ENCODE results near the gene PDE4B. TPM values are rescaled to one million over a fixed set of nuclear protein-coding genes. Genes with fewer than 3 reads are reported as not detected.

PDE4B gene
- total and polyA plus RNA-seq, 9 donors: 14.7 to 25.6 (median 16.8) TPM

DNA sequence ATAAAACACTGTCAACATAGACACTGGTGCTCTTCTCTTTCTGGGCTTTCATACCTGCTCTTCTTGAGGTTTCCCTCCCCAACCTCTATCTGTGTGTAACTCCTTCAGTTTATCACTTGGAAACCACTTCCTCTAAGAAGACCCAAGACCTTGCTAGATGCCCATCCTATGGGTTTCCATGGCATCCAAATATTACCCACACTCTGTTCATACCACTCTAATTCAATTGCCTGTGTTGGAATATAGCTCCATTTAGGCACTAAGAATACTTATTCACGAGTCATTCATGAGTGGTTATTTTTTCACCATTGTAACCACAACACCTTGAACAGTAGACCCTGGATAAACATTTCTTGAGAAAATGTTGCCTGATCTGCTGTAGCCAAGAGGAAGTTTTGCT lies 510.1 kb downstream of the PDE4B start:
- Histone ChIP-seq H3K4me1 (ENCODE audit: control insufficient read depth, insufficient read depth, low read length) (peaks cover 2% of the 10 kb centered on the region), H3K36me3 (ENCODE audit: control insufficient read depth, insufficient read depth, low read length) (no peaks in the 10 kb centered on the region), H3K27me3 (ENCODE audit: control insufficient read depth, insufficient read depth, low read length) (no peaks in the 10 kb centered on the region), H3K4me3 (ENCODE audit: low read length) (no peak overlapping the region), H3K9me3 (replicated peaks; ENCODE audit: control insufficient read depth, low read depth, low read length) (no peaks in the 10 kb centered on the region), H3K27ac (ENCODE audit: low read length) (no peak overlapping the region)
- no peak for DNase-seq
- WGBS (ENCODE audit: insufficient coverage): no CpG with 5 or more reads among the region's 1 CpG

DNA sequence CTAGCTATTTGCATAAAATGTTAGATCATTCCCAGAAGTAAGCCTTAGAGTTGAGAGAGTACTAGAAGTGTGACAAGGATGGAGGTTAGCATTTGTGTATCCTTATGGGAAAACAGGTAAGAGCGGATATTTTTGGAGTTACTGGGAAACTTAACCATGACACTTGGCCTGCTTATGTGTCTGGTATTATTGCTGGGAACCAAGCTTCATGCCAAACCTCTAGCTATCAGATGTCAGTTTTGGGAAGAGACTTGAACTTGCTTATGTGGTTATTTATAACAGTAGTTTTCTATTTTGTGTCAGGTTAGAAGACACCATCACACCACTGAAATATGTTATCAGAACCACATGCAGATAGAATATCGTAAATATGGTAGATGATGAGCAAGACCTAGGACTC lies 511.0 kb downstream of the PDE4B start:
- Histone ChIP-seq H3K4me3 (ENCODE audit: low read length) (no peak overlapping the region), H3K27ac (ENCODE audit: low read length) (no peak overlapping the region), H3K4me1 (ENCODE audit: control insufficient read depth, insufficient read depth, low read length) (peaks cover 2% of the 10 kb centered on the region), H3K27me3 (ENCODE audit: control insufficient read depth, insufficient read depth, low read length) (no peaks in the 10 kb centered on the region), H3K36me3 (ENCODE audit: control insufficient read depth, insufficient read depth, low read length) (no peaks in the 10 kb centered on the region), H3K9me3 (replicated peaks; ENCODE audit: control insufficient read depth, low read depth, low read length) (no peaks in the 10 kb centered on the region)
- no peak for DNase-seq
- WGBS (ENCODE audit: insufficient coverage): 100% methylated on average over 1 of the region's 2 CpGs

DNA sequence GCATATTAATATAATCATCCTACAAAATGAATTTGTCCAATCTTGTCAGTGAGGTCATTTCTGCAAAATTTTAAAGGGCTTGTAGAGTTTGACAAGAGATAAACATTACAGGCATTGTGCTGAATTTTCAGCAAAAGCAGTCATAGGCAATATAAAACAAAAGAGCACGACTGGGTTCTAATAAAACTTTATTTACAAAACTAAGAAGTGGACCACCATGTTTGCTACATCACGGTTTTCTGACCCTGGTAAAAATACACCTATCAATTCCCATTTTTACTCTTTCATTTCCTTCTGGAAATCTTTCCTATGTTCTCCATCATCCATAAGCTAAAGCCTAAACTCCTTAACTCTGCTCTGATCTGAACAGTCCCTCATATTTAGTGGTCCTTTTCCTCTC lies 511.4 kb downstream of the PDE4B start:
- Histone ChIP-seq H3K36me3 (ENCODE audit: control insufficient read depth, insufficient read depth, low read length) (no peaks in the 10 kb centered on the region), H3K9me3 (replicated peaks; ENCODE audit: control insufficient read depth, low read depth, low read length) (no peaks in the 10 kb centered on the region), H3K4me1 (ENCODE audit: control insufficient read depth, insufficient read depth, low read length) (peaks cover 2% of the 10 kb centered on the region), H3K4me3 (ENCODE audit: low read length) (no peak overlapping the region), H3K27ac (ENCODE audit: low read length) (no peak overlapping the region), H3K27me3 (ENCODE audit: control insufficient read depth, insufficient read depth, low read length) (no peaks in the 10 kb centered on the region)
- DNase-seq: no peak
- WGBS (ENCODE audit: insufficient coverage): 100% methylated on average over 2 of the region's 2 CpGs

DNA sequence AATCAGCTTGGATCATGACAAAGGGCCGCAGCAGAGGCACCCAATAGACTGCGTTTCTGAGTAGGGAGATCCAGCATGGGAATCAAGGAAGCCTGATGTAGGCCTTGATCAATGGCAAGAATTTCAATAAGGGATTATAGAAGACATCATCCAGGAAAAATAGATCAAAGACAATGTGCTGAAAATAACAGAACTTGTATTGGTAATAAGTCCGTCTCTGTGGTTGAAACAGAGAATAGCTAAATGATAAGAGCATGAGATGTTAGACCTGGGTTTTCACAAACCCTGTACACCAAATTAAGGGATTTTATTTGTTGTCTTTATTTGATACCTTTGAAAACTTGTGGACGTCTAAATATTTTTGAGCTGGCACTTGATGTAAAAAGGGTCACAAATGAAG lies 513.2 kb downstream of the PDE4B start:
- peaks cover 2% of the 10 kb centered on the region for H3K4me1 ChIP-seq (ENCODE audit: control insufficient read depth, insufficient read depth, low read length)
- no peak overlapping the region for H3K4me3 ChIP-seq (ENCODE audit: low read length)
- H3K27me3 ChIP-seq (ENCODE audit: control insufficient read depth, insufficient read depth, low read length): no peaks in the 10 kb centered on the region
- no peak overlapping the region for H3K27ac ChIP-seq (ENCODE audit: low read length)
- no peaks in the 10 kb centered on the region for H3K36me3 ChIP-seq (ENCODE audit: control insufficient read depth, insufficient read depth, low read length)
- H3K9me3 ChIP-seq (replicated peaks; ENCODE audit: control insufficient read depth, low read depth, low read length): no peaks in the 10 kb centered on the region
- DNase-seq: no peak
- 100% methylated on average over 1 of the region's 4 CpGs for WGBS (ENCODE audit: insufficient coverage)

DNA sequence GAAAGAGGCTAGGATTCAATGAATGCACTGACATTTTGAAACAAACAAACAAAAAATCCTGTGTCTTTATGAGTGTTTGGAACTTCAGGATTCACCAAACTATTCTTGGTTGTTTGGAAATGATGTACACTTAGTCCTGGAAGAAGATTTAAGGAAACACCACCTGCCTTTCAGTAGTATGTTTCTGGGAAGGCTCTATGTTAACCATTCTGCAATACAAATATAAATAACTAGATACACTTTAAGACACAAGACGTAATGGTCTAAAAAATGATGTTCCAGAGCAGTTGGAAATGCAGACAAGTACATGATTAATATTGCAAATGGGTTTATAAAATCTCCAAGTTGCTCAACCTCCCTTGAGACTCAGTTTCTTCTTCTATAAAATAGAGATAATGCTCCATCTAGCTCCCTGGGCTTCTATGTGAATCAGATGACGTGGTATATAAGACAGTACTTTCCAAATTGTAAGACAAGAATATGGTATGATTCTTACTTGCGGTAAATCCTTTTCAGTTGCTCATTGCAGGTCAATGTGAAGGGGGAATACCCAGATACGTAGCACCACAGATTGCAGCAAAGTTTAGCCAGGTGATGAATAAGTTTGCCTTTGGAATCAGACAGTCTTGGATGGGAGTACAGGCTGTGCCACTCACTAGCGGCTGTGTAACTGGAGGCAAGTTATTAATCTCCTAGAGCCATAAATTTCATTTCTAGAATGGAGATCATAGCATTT lies 516.5 kb downstream of the PDE4B start:
- Histone ChIP-seq H3K27me3 (ENCODE audit: control insufficient read depth, insufficient read depth, low read length) (no peaks in the 10 kb centered on the region), H3K4me1 (ENCODE audit: control insufficient read depth, insufficient read depth, low read length) (no peaks in the 10 kb centered on the region), H3K4me3 (ENCODE audit: low read length) (no peak overlapping the region), H3K36me3 (ENCODE audit: control insufficient read depth, insufficient read depth, low read length) (no peaks in the 10 kb centered on the region), H3K9me3 (replicated peaks; ENCODE audit: control insufficient read depth, low read depth, low read length) (peaks cover 2% of the 10 kb centered on the region), H3K27ac (ENCODE audit: low read length) (no peak overlapping the region)
- 100% methylated on average over 1 of the region's 5 CpGs for WGBS (ENCODE audit: insufficient coverage)
- no peak for DNase-seq

DNA sequence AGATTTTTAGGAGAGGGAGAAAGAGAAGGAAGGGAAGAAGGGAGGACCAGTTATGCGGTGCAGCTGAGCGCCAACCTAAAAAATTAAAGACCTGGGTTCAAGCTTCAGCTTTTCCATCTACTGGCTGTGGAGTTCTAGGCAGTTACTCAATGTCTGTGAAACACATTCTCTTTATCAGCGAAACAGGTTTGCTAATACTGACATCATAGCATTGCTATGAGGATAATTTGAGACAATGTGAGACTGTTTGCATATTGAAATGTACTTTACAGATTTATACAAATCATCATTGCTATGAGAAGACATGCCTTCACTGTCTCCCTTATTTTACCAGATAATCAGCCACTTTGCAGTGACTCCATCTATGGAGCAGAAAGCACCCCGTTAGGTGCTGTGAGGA lies 518.4 kb downstream of the PDE4B start:
- Histone ChIP-seq H3K4me1 (ENCODE audit: control insufficient read depth, insufficient read depth, low read length) (no peaks in the 10 kb centered on the region), H3K9me3 (replicated peaks; ENCODE audit: control insufficient read depth, low read depth, low read length) (peaks cover 2% of the 10 kb centered on the region), H3K36me3 (ENCODE audit: control insufficient read depth, insufficient read depth, low read length) (no peaks in the 10 kb centered on the region), H3K27ac (ENCODE audit: low read length) (no peak overlapping the region), H3K4me3 (ENCODE audit: low read length) (no peak overlapping the region), H3K27me3 (ENCODE audit: control insufficient read depth, insufficient read depth, low read length) (no peaks in the 10 kb centered on the region)
- no peak for DNase-seq
- 80% methylated on average over 1 of the region's 4 CpGs for WGBS (ENCODE audit: insufficient coverage)

DNA sequence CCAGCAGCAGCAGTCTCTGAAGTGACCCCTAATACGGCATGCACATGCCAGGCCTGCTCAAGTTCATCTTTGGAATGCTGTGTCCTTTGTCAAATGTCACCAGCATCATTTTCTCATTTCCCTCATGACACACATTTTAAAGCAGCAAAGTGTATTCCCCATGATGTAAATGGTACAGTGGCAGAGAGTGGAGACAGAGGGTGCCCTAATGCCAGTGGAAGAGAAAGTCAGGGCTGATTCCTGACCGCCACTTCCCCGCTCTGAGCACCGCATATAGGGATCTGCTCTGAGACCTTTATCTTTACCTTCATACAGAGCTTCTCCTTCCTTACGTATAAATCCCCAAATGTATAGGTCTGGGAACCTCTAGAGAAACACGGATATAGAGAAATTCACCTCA lies 518.9 kb downstream of the PDE4B start:
- no peak for DNase-seq
- peaks cover 2% of the 10 kb centered on the region for H3K9me3 ChIP-seq (replicated peaks; ENCODE audit: control insufficient read depth, low read depth, low read length)
- H3K27ac ChIP-seq (ENCODE audit: low read length): no peak overlapping the region
- no peaks in the 10 kb centered on the region for H3K36me3 ChIP-seq (ENCODE audit: control insufficient read depth, insufficient read depth, low read length)
- H3K4me1 ChIP-seq (ENCODE audit: control insufficient read depth, insufficient read depth, low read length): no peaks in the 10 kb centered on the region
- H3K4me3 ChIP-seq (ENCODE audit: low read length): no peak overlapping the region
- H3K27me3 ChIP-seq (ENCODE audit: control insufficient read depth, insufficient read depth, low read length): no peaks in the 10 kb centered on the region
- 100% methylated on average over 2 of the region's 6 CpGs for WGBS (ENCODE audit: insufficient coverage)

DNA sequence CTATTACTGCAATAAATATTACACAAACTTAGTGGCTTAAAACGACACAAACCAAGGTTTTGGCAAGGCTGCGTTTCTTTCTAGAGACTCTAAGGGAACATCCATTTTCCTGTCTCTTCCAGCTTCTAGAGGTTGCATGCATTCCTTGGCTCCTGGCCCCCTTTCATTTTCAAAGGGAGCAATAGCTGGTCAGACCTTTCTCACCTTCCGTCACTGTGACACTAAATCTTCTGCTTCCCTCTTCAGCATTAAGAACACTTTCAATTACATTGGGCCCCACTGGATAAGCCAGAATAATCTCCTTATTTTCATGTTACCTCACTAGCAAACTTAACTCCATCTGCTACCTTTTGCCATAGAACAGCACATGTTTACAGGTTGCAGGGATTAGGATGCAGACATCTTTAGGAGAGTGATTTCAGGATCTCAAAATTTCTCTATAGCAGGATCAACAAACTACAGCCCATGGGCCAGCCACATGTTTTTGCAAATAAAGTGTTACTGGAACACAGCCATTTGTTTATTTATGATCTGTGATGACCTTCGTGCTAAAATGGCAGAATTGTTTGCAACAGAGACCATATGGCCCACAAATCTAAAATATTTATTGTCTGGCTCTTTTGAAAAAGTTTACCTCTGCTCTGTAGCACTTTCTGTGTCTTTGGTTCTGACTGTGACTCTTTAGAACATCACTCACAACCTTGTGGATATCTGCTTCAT lies 519.7 kb downstream of the PDE4B start:
- peaks cover 2% of the 10 kb centered on the region for H3K9me3 ChIP-seq (replicated peaks; ENCODE audit: control insufficient read depth, low read depth, low read length)
- peaks cover under 1% of the 10 kb centered on the region for H3K4me1 ChIP-seq (ENCODE audit: control insufficient read depth, insufficient read depth, low read length)
- no peak overlapping the region for H3K27ac ChIP-seq (ENCODE audit: low read length)
- no peaks in the 10 kb centered on the region for H3K36me3 ChIP-seq (ENCODE audit: control insufficient read depth, insufficient read depth, low read length)
- DNase-seq: no peak
- no peaks in the 10 kb centered on the region for H3K27me3 ChIP-seq (ENCODE audit: control insufficient read depth, insufficient read depth, low read length)
- 75% methylated on average over 2 of the region's 4 CpGs for WGBS (ENCODE audit: insufficient coverage)
- no peak overlapping the region for H3K4me3 ChIP-seq (ENCODE audit: low read length)

DNA sequence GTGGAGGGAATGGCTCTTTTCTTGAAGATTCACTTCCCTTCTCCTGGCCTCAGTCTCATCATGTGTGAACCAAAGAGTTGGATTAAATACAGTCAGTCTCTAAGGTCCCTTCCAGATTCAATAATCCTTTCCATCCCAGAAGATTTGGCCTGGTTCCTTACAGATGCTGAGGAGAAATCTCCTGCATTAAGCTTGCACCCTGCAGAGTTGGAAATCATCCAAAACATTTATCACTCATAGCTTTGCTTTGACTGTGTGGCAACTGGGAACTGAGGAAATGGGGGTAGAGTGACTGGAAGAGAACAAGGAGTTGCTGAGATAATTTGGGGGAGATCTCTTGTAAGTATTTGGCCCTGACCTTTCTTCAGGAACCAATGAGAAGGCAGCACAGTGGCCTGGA lies 520.7 kb downstream of the PDE4B start:
- no peak for DNase-seq
- no peak overlapping the region for H3K27ac ChIP-seq (ENCODE audit: low read length)
- peaks cover 2% of the 10 kb centered on the region for H3K9me3 ChIP-seq (replicated peaks; ENCODE audit: control insufficient read depth, low read depth, low read length)
- H3K4me3 ChIP-seq (ENCODE audit: low read length): no peak overlapping the region
- no peaks in the 10 kb centered on the region for H3K36me3 ChIP-seq (ENCODE audit: control insufficient read depth, insufficient read depth, low read length)
- H3K27me3 ChIP-seq (ENCODE audit: control insufficient read depth, insufficient read depth, low read length): no peaks in the 10 kb centered on the region
- peaks cover 3% of the 10 kb centered on the region for H3K4me1 ChIP-seq (ENCODE audit: control insufficient read depth, insufficient read depth, low read length)

DNA sequence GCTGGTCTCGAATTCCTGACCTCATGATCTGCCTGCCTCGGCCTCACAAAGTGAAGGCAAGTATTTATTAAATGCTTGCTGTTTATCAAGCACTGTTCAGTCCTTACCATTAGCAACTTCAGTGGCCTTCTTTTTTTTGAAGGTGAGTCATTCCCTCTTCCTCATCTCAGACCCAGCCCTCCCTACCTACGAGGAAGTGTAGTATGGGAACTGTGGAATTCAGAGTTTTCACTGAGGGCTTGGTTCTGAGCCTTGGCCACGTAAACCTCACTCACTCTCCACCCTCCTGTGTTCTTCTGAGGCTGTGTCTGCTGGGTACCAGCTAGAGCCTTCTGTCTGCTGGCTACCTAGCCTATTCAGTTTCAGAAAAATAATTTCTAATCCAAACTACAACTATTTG lies 523.0 kb downstream of the PDE4B start:
- WGBS (ENCODE audit: insufficient coverage): 95% methylated on average over 2 of the region's 4 CpGs
- H3K9me3 ChIP-seq (replicated peaks; ENCODE audit: control insufficient read depth, low read depth, low read length): peaks cover 2% of the 10 kb centered on the region
- DNase-seq: no peak
- H3K27me3 ChIP-seq (ENCODE audit: control insufficient read depth, insufficient read depth, low read length): no peaks in the 10 kb centered on the region
- H3K4me3 ChIP-seq (ENCODE audit: low read length): no peak overlapping the region
- peaks cover 3% of the 10 kb centered on the region for H3K4me1 ChIP-seq (ENCODE audit: control insufficient read depth, insufficient read depth, low read length)
- no peak overlapping the region for H3K27ac ChIP-seq (ENCODE audit: low read length)
- no peaks in the 10 kb centered on the region for H3K36me3 ChIP-seq (ENCODE audit: control insufficient read depth, insufficient read depth, low read length)

Measured in muscle of leg (tissue), 11 donors.